GM23248 (cell line): ENCODE measurements around the gene DGKB. TPM values are rescaled to one million over a fixed set of nuclear protein-coding genes. Genes with fewer than 3 reads are reported as not detected.
A peak's percentile ranks its signal among the peaks of the same experiment; 100 is the strongest.

Experiments
- DNase-seq: peaks from one replicate; pipeline ENCODE4 v3.0.0-alpha.2; 2015
- H2AFZ ChIP-seq: fragments of 200-600 bp; sonication (generic); 2 replicates; pipeline ENCODE4 v1.6.1; 2016; ENCODE audit warnings: antibody characterized with exemption
- H3F3A ChIP-seq: fragments of 200-600 bp; sonication (generic); 2 replicates; pipeline ENCODE4 v1.6.1; 2016; ENCODE audit warnings: mild to moderate bottlenecking, antibody characterized with exemption, mixed run types; ENCODE audit not compliant: insufficient read depth
- H3K27ac ChIP-seq: fragments of 200-600 bp; sonication (generic); 2 replicates; pipeline ENCODE4 v1.5.1; 2016; ENCODE audit warnings: mild to moderate bottlenecking
- H3K27me3 ChIP-seq: fragments of 200-600 bp; sonication (generic); replicated peaks from 2 replicates; pipeline ENCODE4 v1.6.1; 2016; ENCODE audit warnings: mild to moderate bottlenecking; ENCODE audit not compliant: insufficient read depth
- H3K36me3 ChIP-seq: fragments of 200-600 bp; sonication (generic); 2 replicates; pipeline ENCODE4 v1.6.1; 2016; ENCODE audit warnings: low read depth, mild to moderate bottlenecking
- H3K4me1 ChIP-seq: fragments of 200-600 bp; sonication (generic); 2 replicates; pipeline ENCODE4 v1.6.1; 2016; ENCODE audit warnings: mild to moderate bottlenecking; ENCODE audit not compliant: insufficient read depth
- H3K4me2 ChIP-seq: fragments of 200-600 bp; sonication (generic); one replicate; pipeline ENCODE4 v1.6.1; 2016; ENCODE audit warnings: mild to moderate bottlenecking; ENCODE audit not compliant: unreplicated experiment
- H3K4me3 ChIP-seq: fragments of 200-600 bp; sonication (generic); 2 replicates; pipeline ENCODE4 v1.5.1; 2016; ENCODE audit warnings: mild to moderate bottlenecking
- H3K79me2 ChIP-seq: fragments of 200-600 bp; sonication (generic); 2 replicates; pipeline ENCODE4 v1.6.1; 2016; ENCODE audit warnings: mild to moderate bottlenecking; ENCODE audit not compliant: insufficient read depth
- H3K9ac ChIP-seq: fragments of 200-600 bp; sonication (generic); 2 replicates; pipeline ENCODE4 v1.6.1; 2016; ENCODE audit warnings: mild to moderate bottlenecking
- H3K9me2 ChIP-seq: fragments of 200-600 bp; sonication (generic); 2 replicates; pipeline ENCODE4 v1.6.1; 2016; ENCODE audit warnings: mixed run types, mild to moderate bottlenecking, moderate library complexity; ENCODE audit not compliant: insufficient read depth
- H3K9me3 ChIP-seq: fragments of 200-600 bp; sonication (generic); one replicate; pipeline ENCODE4 v1.6.1; 2017; ENCODE audit warnings: low read depth
- H4K20me1 ChIP-seq: fragments of 200-600 bp; sonication (generic); 2 replicates; pipeline ENCODE4 v1.6.0; 2016; ENCODE audit not compliant: insufficient read depth
- EZH2 ChIP-seq: fragments of 200-600 bp; sonication (generic); IDR thresholded peaks from 2 replicates; pipeline ENCODE4 v1.6.1; 2018; ENCODE audit warnings: antibody characterized with exemption, mild to moderate bottlenecking; ENCODE audit not compliant: insufficient read depth, poor library complexity, severe bottlenecking
- EZH2phosphoT487 ChIP-seq: fragments of 200-600 bp; sonication (generic); IDR thresholded peaks from 2 replicates; pipeline ENCODE4 v1.6.1; 2018; ENCODE audit warnings: antibody characterized with exemption, moderate library complexity, mild to moderate bottlenecking, low read depth; ENCODE audit not compliant: insufficient read depth
- WGBS, 2 experiments: methylation state at CpG; one replicate each; pipeline ENCODE4 v1.1.6; 2015 to 2017; ENCODE audit warnings: low lambda C conversion rate in 2 of 2, low coverage in 1 of 2; ENCODE audit errors: missing lambda C conversion rate in 2 of 2; 5-methylcytosine and 5-hydroxymethylcytosine counted together
- in situ Hi-C: fragments of 300-500 bp; cut with MboI; formaldehyde crosslinking; loops from 2 replicates; pipeline ENCODE4 v1.15.0; 2020
- polyA plus RNA-seq: library from polyadenylated mRNA; unstranded; fragments of >200 nt; fragmentation: Nextera tagmentation; extraction: Ambion mirVana; gene quantifications from 2 replicates; pipeline ENCODE4 v1.2.1, GENCODE V29; 2016
- total RNA-seq: library from RNA; depleted of rRNA; stranded (reverse); fragments of >200 nt; shearing (Covaris generic); gene quantifications from 2 replicates; pipeline ENCODE4 v1.2.3, GENCODE V29; 2014

Gene DGKB
- total and polyA plus RNA-seq, 2 experiments from 2014 or later = 0.65 to 1.7 TPM

DNA sequence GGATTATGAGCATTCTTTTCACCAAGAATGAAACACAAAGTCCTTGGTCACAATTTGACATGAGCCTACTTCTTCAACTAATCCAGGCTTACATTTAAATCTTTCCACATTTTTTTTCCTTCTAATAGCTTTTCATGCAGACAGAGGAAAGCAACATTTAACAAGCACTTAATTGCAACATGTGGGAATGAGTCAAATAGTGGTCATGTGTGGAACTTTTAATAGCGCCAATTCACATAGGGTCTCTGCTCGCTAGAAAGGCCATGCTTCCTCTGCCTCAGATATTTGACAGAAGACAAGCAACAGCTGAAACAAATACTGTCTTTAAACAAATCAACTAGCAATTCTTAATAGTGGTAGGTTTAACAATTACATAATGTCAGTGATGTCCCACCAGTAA is 627.2 kb downstream of the DGKB start:
- TF ChIP-seq EZH2 (no peak), EZH2phosphoT487 (no peak)
- no peak overlapping the region for H2AFZ ChIP-seq
- H3K4me2 ChIP-seq = no peak overlapping the region
- H3K36me3 ChIP-seq = no peaks in the 10 kb centered on the region
- DNase-seq = peak; percentile 37
- no peaks in the 10 kb centered on the region for H3K4me1 ChIP-seq
- 38 to 42% methylated on average over 2 of the region's 2 CpGs for WGBS, 2 experiments
- no peaks in the 10 kb centered on the region for H3F3A ChIP-seq
- in situ Hi-C loops = no loop called here
- H3K27ac ChIP-seq = no peak overlapping the region
- no peaks in the 10 kb centered on the region for H3K9me2 ChIP-seq
- H3K9me3 ChIP-seq = no peaks in the 10 kb centered on the region
- H3K9ac ChIP-seq = no peak overlapping the region
- H3K79me2 ChIP-seq = no peaks in the 10 kb centered on the region
- no peak overlapping the region for H3K4me3 ChIP-seq
- H3K27me3 ChIP-seq = no peaks in the 10 kb centered on the region
- H4K20me1 ChIP-seq = no peaks in the 10 kb centered on the region

DNA sequence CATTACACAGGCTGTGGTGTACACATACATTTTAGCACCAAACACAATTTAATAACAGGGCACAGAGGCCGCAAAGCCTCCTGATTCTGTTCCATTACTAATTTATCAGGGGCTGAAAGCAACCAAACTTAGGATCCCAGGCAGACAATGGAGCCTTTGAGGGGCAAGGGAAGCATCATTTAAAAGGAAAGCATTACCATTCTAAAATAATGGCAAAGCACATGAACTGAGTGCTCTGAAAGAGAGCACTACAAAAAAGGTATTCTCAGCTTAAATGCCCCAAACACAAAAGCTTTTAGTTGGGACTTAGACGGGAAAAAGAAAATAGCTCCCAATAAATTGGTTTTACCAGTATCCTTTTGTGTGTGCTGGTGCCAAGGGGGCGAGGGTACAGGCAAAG is 631.1 kb downstream of the DGKB start:
- Histone ChIP-seq H3K9me3 (no peaks in the 10 kb centered on the region), H3K27me3 (no peaks in the 10 kb centered on the region), H3F3A (no peaks in the 10 kb centered on the region), H3K9ac (no peak overlapping the region), H4K20me1 (no peaks in the 10 kb centered on the region), H3K79me2 (no peaks in the 10 kb centered on the region), H3K4me1 (no peaks in the 10 kb centered on the region), H2AFZ (no peak overlapping the region), H3K4me2 (no peak overlapping the region), H3K27ac (no peak overlapping the region), H3K36me3 (no peaks in the 10 kb centered on the region), H3K4me3 (no peak overlapping the region), H3K9me2 (no peaks in the 10 kb centered on the region)
- no peak for DNase-seq
- TF ChIP-seq EZH2phosphoT487 = no peak
- in situ Hi-C loops = no loop called here
- WGBS, 2 experiments = 70 to 73% methylated on average over 3 of the region's 3 CpGs

GRCh38 chr7:14270099-14270498 is 632.5 kb downstream of the DGKB start:
- Histone ChIP-seq H3K27ac (no peak overlapping the region), H3K4me2 (no peak overlapping the region), H3F3A (no peaks in the 10 kb centered on the region), H4K20me1 (no peaks in the 10 kb centered on the region), H3K4me3 (no peak overlapping the region), H3K27me3 (no peaks in the 10 kb centered on the region), H3K4me1 (no peaks in the 10 kb centered on the region), H3K9ac (no peak overlapping the region), H2AFZ (no peak overlapping the region), H3K79me2 (no peaks in the 10 kb centered on the region), H3K36me3 (no peaks in the 10 kb centered on the region), H3K9me2 (no peaks in the 10 kb centered on the region), H3K9me3 (no peaks in the 10 kb centered on the region)
- peak; percentile 12 for DNase-seq
- no peak for TF ChIP-seq EZH2
- no peak for TF ChIP-seq EZH2phosphoT487
- in situ Hi-C loops = no loop called here
- 58 to 71% methylated on average over 5 of the region's 5 CpGs for WGBS, 2 experiments

- H3F3A ChIP-seq = no peaks in the 10 kb centered on the region
- no peaks in the 10 kb centered on the region for H3K79me2 ChIP-seq
- H3K9me3 ChIP-seq = no peaks in the 10 kb centered on the region
- no peak overlapping the region for H3K4me3 ChIP-seq
- no peaks in the 10 kb centered on the region for H3K27me3 ChIP-seq
- no peak overlapping the region for H2AFZ ChIP-seq
- no peak for DNase-seq
- no peak overlapping the region for H3K27ac ChIP-seq
- H3K4me1 ChIP-seq = no peaks in the 10 kb centered on the region
- H3K9me2 ChIP-seq = 0 out of 2 replicates have a peak, but pooled peaks cover 6% of the 10 kb centered on the region
- no peaks in the 10 kb centered on the region for H4K20me1 ChIP-seq
- H3K9ac ChIP-seq = no peak overlapping the region
- in situ Hi-C loops = no loop called here
- no peak overlapping the region for H3K4me2 ChIP-seq
- no peak for TF ChIP-seq EZH2
- TF ChIP-seq EZH2phosphoT487 = no peak
- no peaks in the 10 kb centered on the region for H3K36me3 ChIP-seq
These were observed 642.5 kb downstream of the DGKB start for GRCh38 chr7:14260011-14260410.

DNA sequence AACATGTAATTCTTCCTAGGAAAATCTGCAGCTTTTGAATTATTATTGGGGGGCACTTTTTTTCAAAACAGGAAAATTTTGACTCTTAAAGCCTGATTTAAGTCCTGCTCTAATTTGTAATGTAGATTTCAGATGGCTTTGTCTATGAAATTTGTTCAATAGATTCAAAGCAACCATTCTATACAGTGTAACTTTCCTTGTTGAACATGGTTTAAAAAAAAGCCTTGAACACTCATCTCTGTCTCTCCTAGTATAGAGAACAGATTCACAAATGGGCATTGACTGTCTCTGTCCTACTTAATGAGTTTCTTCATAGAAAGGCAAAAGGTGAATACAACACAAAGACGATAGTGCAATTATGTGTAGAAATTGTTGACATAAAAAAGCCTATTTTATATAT is 643.7 kb downstream of the DGKB start:
- in situ Hi-C loops = no loop called here
- H3K4me2 ChIP-seq = no peak overlapping the region
- H3K4me3 ChIP-seq = no peak overlapping the region
- H3K27ac ChIP-seq = no peak overlapping the region
- 38 to 49% methylated on average over 1 of the region's 1 CpG for WGBS, 2 experiments
- H3K4me1 ChIP-seq = no peaks in the 10 kb centered on the region
- H3K9ac ChIP-seq = no peak overlapping the region
- no peak for TF ChIP-seq EZH2
- no peak for TF ChIP-seq EZH2phosphoT487
- H3K79me2 ChIP-seq = no peaks in the 10 kb centered on the region
- DNase-seq = no peak
- H3K9me2 ChIP-seq = 0 out of 2 replicates have a peak, but pooled peaks cover 6% of the 10 kb centered on the region
- H3F3A ChIP-seq = no peaks in the 10 kb centered on the region
- H3K9me3 ChIP-seq = no peaks in the 10 kb centered on the region
- H2AFZ ChIP-seq = no peak overlapping the region
- no peaks in the 10 kb centered on the region for H3K27me3 ChIP-seq
- H3K36me3 ChIP-seq = no peaks in the 10 kb centered on the region
- no peaks in the 10 kb centered on the region for H4K20me1 ChIP-seq
